ENCODE data around the gene NUP214. TPM values are rescaled to one million over a fixed set of nuclear protein-coding genes. Genes with fewer than 3 reads are reported as not detected.
A peak's percentile ranks its signal among the peaks of the same experiment; 100 is the strongest.

Gene NUP214
- total RNA-seq, 1 donor from 2014 or later, result 51.5 TPM

- peaks cover 40% of the 10 kb centered on the region for H3K4me1 Mint-ChIP-seq (ENCODE audit: unreplicated experiment)
- peak within 1 kb of the TSS; percentile 17 for H3K27ac Mint-ChIP-seq (ENCODE audit: unreplicated experiment)
- peaks cover 4% of the 10 kb centered on the region for H3K27me3 Mint-ChIP-seq (ENCODE audit: unreplicated experiment)
- TF ChIP-seq CTCF (IDR thresholded peaks at IDR 0.05), result no peak
- peak within 1 kb of the TSS; percentile 61 for H3K4me3 Mint-ChIP-seq (ENCODE audit: unreplicated experiment)
- H3K36me3 Mint-ChIP-seq (ENCODE audit: unreplicated experiment), result no peaks in the 10 kb centered on the region
- H3K9me3 Mint-ChIP-seq (ENCODE audit: unreplicated experiment), result no peaks in the 10 kb centered on the region
- DNase-seq (ENCODE audit: extremely low spot score, unreplicated experiment), result no peak
Measured at GRCh38 chr9:131096269-131097125, 28.9 kb upstream of the NUP214 start, which contains the start of gene AIF1L. TSS of gene AIF1L (plus strand) at chr9:131096531. CDS start at chr9:131096630, 99 bp downstream.

- Mint-ChIP-seq H3K4me3 (ENCODE audit: unreplicated experiment) (peak overlapping the region; percentile 61), H3K9me3 (ENCODE audit: unreplicated experiment) (no peaks in the 10 kb centered on the region), H3K27me3 (ENCODE audit: unreplicated experiment) (peaks cover 4% of the 10 kb centered on the region), H3K4me1 (ENCODE audit: unreplicated experiment) (peaks cover 44% of the 10 kb centered on the region), H3K27ac (ENCODE audit: unreplicated experiment) (peak overlapping the region; percentile 17), H3K36me3 (ENCODE audit: unreplicated experiment) (no peaks in the 10 kb centered on the region)
- no peak for TF ChIP-seq CTCF (IDR thresholded peaks at IDR 0.05)
- no peak for DNase-seq (ENCODE audit: extremely low spot score, unreplicated experiment)
Measured at GRCh38 chr9:131097126-131097947, 28.0 kb upstream of the NUP214 start.

GRCh38 chr9:131097948-131098278 lies 27.5 kb upstream of the NUP214 start:
- Mint-ChIP-seq H3K4me3 (ENCODE audit: unreplicated experiment) (peak overlapping the region; percentile 61), H3K36me3 (ENCODE audit: unreplicated experiment) (no peaks in the 10 kb centered on the region), H3K4me1 (ENCODE audit: unreplicated experiment) (peaks cover 49% of the 10 kb centered on the region), H3K27me3 (ENCODE audit: unreplicated experiment) (peaks cover 4% of the 10 kb centered on the region), H3K27ac (ENCODE audit: unreplicated experiment) (peak overlapping the region; percentile 41), H3K9me3 (ENCODE audit: unreplicated experiment) (no peaks in the 10 kb centered on the region)
- DNase-seq (ENCODE audit: extremely low spot score, unreplicated experiment), result no peak
- no peak for TF ChIP-seq CTCF (IDR thresholded peaks at IDR 0.05)

- DNase-seq (ENCODE audit: extremely low spot score, unreplicated experiment), result no peak
- no peaks in the 10 kb centered on the region for H3K36me3 Mint-ChIP-seq (ENCODE audit: unreplicated experiment)
- peak overlapping the region; percentile 56 for H3K27ac Mint-ChIP-seq (ENCODE audit: unreplicated experiment)
- H3K4me3 Mint-ChIP-seq (ENCODE audit: unreplicated experiment), result peak overlapping the region; percentile 35
- peaks cover 49% of the 10 kb centered on the region for H3K4me1 Mint-ChIP-seq (ENCODE audit: unreplicated experiment)
- H3K27me3 Mint-ChIP-seq (ENCODE audit: unreplicated experiment), result peaks cover 4% of the 10 kb centered on the region
- no peak for TF ChIP-seq CTCF (IDR thresholded peaks at IDR 0.05)
- H3K9me3 Mint-ChIP-seq (ENCODE audit: unreplicated experiment), result no peaks in the 10 kb centered on the region
Measured at GRCh38 chr9:131098391-131099101, 26.8 kb upstream of the NUP214 start.

All from osteocyte (in vitro differentiated cells).